Stomach smooth muscle (tissue), 2 donors: ENCODE measurements around the gene ADCY9.

Experiments used
- H3K27ac ChIP-seq: one replicate; pipeline ENCODE4 v1.7.0; 2013; ENCODE audit warnings: mild to moderate bottlenecking, low read length, inconsistent platforms
- H3K27me3 ChIP-seq, 2 donors: one replicate each; pipeline ENCODE4 v1.7.0; 2013; ENCODE audit warnings: low read length in 2 of 2; ENCODE audit not compliant: insufficient read depth in 2 of 2, control insufficient read depth in 1 of 2
- H3K36me3 ChIP-seq, 2 donors: one replicate each; pipeline ENCODE4 v1.7.0; 2013; ENCODE audit warnings: low read length in 2 of 2; ENCODE audit not compliant: control insufficient read depth in 2 of 2, insufficient read depth in 2 of 2
- H3K4me1 ChIP-seq: one replicate; pipeline ENCODE4 v1.7.0; 2013; ENCODE audit warnings: low read length; ENCODE audit not compliant: control insufficient read depth, insufficient read depth
- H3K4me3 ChIP-seq, 2 donors: one replicate each; pipeline ENCODE4 v1.7.0; 2013; ENCODE audit warnings: low read length in 2 of 2
- H3K9ac ChIP-seq, 2 donors: one replicate each; pipeline ENCODE4 v1.7.0; 2013; ENCODE audit warnings: low read length in 2 of 2, mild to moderate bottlenecking in 1 of 2
- H3K9me3 ChIP-seq, 2 donors: one replicate each; pipeline ENCODE4 v1.7.0; 2013; ENCODE audit warnings: low read length in 2 of 2; ENCODE audit not compliant: control insufficient read depth in 2 of 2
- donor health status: healthy.
- donor health status: Pancreatic carcinoma.

Gene ADCY9

DNA sequence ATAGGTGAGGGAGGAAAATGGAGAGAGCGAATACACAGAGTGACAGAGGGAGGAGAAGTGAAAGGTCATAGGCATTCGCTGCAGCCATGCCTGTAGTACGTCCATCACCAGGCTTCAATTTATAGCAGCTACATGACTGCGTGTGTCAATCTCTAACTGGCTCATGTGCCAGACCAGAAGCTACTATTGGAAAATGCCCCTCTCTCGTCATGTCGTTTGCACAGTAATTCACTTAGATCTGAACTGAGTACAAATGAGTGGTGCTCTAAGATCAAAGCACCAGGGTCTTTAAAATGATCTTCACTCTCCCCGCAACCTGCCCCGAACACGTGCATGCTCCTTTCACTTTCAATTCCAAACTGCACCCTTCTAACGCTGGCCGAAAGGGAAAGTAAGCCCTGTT lies 51.3 kb downstream of the ADCY9 start:
- Histone ChIP-seq H3K4me1 (peaks cover 4% of the 10 kb centered on the region), H3K9me3 (peaks cover 0 to 9% of the 10 kb centered on the region in 2 donors), H3K36me3 (no peaks in the 10 kb centered on the region), H3K27ac (no peak overlapping the region), H3K4me3 (no peak overlapping the region), H3K9ac (no peak overlapping the region), H3K27me3 (no peaks in the 10 kb centered on the region)

DNA sequence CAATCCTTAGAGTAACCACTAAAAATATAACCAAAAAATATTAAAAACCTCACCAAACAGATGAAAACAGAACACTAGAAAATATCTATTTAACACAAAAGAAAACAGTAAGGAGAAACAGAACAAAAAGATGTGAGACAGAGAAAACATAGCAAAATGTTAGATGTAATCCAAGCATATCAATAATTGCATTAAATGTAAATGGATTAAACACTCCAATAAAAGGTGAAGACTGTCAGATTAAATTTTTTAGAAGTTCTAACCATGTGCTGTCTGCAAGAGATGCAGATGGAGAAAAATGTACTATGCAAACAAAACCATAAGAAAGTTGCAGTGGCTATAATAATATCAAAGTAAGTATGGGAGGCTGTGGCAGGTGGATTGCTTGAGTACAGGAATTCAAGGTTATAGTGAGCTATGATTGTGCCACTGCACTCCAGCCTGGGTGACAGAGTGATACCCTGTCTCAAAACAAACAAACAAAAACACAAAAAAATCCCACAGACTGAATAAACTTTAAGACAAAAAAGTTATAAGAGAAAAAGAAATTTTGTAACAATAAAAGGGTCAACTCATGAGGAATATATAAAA lies 53.9 kb downstream of the ADCY9 start:
- Histone ChIP-seq H3K27ac (no peak overlapping the region), H3K9me3 (peaks cover 0 to 13% of the 10 kb centered on the region in 2 donors), H3K4me1 (no peaks in the 10 kb centered on the region), H3K27me3 (no peaks in the 10 kb centered on the region), H3K9ac (no peak overlapping the region), H3K4me3 (no peak overlapping the region), H3K36me3 (no peaks in the 10 kb centered on the region)

DNA sequence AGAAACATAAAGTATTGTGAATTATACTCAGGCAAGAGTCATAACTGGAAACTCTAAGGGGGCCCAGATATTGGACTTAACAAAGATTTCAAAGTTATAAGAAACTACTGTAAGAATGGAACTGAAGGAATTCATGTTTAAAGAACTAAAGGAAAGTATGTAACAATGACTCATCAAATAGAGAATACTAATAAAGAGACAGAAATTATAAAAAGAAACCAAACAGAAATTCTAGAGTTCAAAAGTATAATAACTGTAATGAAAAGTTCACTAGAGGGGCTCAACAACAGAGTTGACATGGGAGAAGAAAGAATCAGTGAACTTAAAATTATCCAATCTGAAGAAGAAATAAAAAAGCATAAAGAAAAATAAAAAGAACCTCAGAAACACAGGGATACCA lies 55.4 kb downstream of the ADCY9 start:
- H3K9me3 ChIP-seq = peaks cover 0 to 13% of the 10 kb centered on the region in 2 donors
- H3K4me3 ChIP-seq = no peak overlapping the region
- no peaks in the 10 kb centered on the region for H3K27me3 ChIP-seq
- no peak overlapping the region for H3K27ac ChIP-seq
- H3K9ac ChIP-seq = no peak overlapping the region
- H3K36me3 ChIP-seq = no peaks in the 10 kb centered on the region
- H3K4me1 ChIP-seq = no peaks in the 10 kb centered on the region

DNA sequence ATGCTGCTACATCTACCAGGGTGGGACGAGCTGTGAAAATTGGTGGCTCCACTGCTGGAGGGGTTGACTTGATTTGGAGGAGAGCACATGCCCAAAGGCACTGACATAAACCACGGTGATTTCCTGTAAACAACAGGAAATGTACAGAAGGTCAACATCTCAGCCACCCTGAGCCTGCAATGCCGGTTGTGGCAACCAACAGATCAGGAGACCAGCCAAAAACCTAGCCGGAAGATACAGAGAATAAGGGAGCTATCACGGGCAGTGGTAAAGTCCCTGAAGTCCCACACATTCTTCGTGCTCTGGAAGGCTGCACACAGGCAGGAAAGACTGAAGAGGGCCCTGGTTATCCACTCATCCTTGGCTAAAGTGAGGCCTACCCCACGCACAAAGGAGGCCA lies 56.2 kb downstream of the ADCY9 start:
- H3K9ac ChIP-seq = no peak overlapping the region
- H3K27ac ChIP-seq = no peak overlapping the region
- no peaks in the 10 kb centered on the region for H3K4me1 ChIP-seq

DNA sequence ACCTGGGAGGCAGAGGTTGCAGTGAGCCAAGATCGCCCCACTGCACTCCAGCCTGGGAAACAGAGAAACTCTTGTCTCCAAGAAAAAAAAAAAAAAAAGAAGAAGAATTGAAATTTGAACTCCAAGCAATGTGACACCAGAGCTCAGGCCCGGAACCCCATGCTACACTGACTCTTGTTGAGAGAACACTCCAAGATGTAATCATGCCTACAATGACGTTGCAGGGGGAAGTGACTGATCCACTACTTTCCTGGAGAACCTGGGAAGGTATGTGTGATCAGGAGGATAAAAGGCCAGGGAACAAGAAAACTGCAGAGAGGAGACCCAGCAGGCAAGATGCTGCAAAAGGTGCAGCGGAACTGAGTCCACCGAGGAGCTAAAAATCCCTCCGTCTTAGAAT lies 57.9 kb downstream of the ADCY9 start:
- H3K9ac ChIP-seq = no peak overlapping the region
- H3K27me3 ChIP-seq = no peaks in the 10 kb centered on the region
- no peak overlapping the region for H3K27ac ChIP-seq
- peaks cover 0 to 9% of the 10 kb centered on the region in 2 donors for H3K9me3 ChIP-seq
- no peak overlapping the region for H3K4me3 ChIP-seq
- no peaks in the 10 kb centered on the region for H3K36me3 ChIP-seq
- H3K4me1 ChIP-seq = peaks cover 8% of the 10 kb centered on the region

More for the DNA sequence above, 56.2 kb downstream of the ADCY9 start:
- no peaks in the 10 kb centered on the region for H3K27me3 ChIP-seq
- H3K9me3 ChIP-seq = peaks cover 0 to 13% of the 10 kb centered on the region in 2 donors
- H3K36me3 ChIP-seq = no peaks in the 10 kb centered on the region
- no peak overlapping the region for H3K4me3 ChIP-seq

DNA sequence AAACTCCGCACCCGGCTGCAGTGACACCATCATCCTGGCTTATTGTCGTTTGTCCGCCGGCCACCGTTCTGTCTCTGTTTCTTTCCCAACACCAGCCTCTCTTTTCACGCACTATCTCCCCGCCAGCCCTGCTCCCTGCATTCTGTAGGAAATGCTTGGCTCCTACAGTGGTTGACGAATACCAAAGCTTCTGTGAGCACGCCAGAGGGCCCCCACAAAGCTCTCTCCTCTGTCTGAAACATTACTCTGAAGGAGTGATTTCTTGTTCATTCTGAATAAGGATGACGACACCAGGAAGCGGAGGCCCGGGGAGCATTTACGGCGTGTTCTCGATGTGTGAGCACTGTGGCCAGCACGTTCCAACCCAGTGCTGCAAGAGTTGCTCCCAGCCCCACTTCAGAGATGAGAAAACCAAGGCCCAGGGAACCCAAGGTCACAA lies 58.8 kb downstream of the ADCY9 start:
- peaks cover 18% of the 10 kb centered on the region for H3K4me1 ChIP-seq
- H3K27me3 ChIP-seq = no peaks in the 10 kb centered on the region
- no peak overlapping the region for H3K9ac ChIP-seq
- H3K9me3 ChIP-seq = peaks cover 0 to 8% of the 10 kb centered on the region in 2 donors
- no peaks in the 10 kb centered on the region for H3K36me3 ChIP-seq
- no peak overlapping the region for H3K4me3 ChIP-seq
- H3K27ac ChIP-seq = no peak overlapping the region

DNA sequence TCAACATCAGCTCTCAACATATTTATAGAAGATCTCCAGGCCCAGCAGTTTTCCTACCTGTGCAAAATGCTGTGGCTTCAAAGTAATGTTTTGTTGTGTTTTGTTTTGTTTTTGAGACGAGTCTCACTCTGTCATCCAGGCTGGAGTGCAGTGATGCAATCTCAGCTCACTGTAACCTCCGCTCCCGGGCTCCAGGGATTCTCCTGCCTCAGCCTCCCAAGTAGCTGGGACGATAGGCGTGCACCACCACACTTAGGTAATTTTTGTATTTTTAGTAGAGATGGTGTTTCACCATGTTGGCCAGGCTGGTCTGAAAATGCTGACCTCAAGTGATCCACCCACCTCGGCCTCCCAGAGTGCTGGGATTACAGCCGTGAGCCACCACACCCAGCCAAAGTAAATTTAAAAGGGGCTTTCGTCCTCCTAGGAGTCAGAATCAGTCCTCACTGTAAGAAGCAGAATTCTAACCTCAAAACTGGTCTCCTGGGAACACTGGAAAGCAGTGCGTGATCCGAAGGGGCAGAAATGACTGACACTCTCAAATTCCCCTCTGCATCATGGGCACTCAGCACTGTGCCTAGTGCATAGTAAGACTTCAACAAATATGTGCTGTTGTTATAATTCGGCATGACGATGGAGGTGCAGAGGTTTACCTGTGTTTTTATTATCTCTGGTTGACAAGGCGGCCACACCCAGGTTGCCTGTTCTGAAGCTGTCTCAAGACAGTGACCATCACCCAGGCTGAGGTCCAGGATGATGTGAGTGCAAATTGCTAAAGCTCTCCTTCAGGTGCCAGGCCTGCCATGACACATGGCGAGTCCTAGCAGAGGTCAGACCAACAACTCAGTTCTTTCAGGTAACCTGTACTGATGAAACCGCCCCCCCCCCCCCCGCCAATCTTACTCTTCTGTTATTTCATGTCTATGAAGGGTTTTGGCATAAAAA lies 59.8 kb downstream of the ADCY9 start:
- Histone ChIP-seq H3K27me3 (no peaks in the 10 kb centered on the region), H3K27ac (no peak overlapping the region), H3K9ac (no peak overlapping the region), H3K36me3 (no peaks in the 10 kb centered on the region), H3K4me3 (no peak overlapping the region), H3K4me1 (peaks cover 20% of the 10 kb centered on the region), H3K9me3 (peaks cover 0 to 8% of the 10 kb centered on the region in 2 donors)

DNA sequence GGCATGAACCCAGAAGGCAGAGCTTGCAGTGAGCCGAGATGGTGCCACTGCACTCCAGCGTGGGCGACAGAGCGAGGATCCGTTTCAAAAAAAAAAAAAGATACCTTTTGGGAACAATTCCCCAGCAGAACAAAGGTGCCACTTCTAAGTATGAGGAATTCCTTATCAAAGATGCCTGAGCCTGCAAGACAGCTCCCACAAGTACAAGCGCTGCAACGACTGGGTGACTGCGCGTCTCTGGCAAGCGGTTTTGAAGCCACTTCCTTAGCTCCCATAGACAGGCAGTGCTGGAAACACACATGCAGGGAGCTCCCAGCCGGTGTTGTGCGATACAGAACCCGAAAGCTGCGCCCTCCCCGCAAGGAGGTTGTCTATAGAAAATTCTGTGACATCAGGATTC lies 60.5 kb downstream of the ADCY9 start:
- H3K36me3 ChIP-seq = no peaks in the 10 kb centered on the region

DNA sequence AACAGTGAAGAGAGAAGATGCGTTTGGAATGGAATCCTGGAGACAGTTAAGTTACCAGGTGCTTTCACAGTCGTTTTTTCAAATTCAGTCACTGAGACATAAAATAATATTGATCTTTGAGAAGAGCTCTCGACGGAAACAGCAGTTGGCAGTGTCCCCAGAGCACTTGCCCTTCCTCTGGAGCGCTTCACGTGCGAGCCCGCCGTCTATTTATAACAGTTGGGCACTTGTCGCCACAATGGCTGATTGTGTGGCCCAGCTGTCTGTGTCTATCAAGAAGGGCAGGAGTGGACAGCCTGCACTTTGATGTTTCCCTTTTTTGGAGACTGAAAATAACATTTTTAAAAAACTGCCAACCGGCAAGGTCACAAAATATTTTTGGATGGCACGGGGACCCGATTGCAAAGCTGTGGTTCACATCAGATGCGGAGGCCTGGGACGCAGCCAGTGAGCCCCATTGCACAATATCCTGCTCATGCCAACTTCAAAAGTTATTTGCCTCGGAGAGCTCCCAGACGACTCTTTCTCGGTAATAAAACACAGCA lies 62.9 kb downstream of the ADCY9 start:
- peak overlapping the region; percentile 15 to 64 for H3K4me3 ChIP-seq
- no peaks in the 10 kb centered on the region for H3K36me3 ChIP-seq
- peaks cover 29% of the 10 kb centered on the region for H3K4me1 ChIP-seq
- no peaks in the 10 kb centered on the region for H3K27me3 ChIP-seq
- peak overlapping the region; percentile 70 for H3K27ac ChIP-seq
- peak overlapping the region; percentile 14 to 36 for H3K9ac ChIP-seq
- no peaks in the 10 kb centered on the region for H3K9me3 ChIP-seq

More for the DNA sequence above, 60.5 kb downstream of the ADCY9 start:
- H3K27ac ChIP-seq = no peak overlapping the region
- H3K27me3 ChIP-seq = no peaks in the 10 kb centered on the region
- H3K9ac ChIP-seq = no peak overlapping the region
- peaks cover 20% of the 10 kb centered on the region for H3K4me1 ChIP-seq
- no peak overlapping the region for H3K4me3 ChIP-seq
- peaks cover 0 to 8% of the 10 kb centered on the region in 2 donors for H3K9me3 ChIP-seq

DNA sequence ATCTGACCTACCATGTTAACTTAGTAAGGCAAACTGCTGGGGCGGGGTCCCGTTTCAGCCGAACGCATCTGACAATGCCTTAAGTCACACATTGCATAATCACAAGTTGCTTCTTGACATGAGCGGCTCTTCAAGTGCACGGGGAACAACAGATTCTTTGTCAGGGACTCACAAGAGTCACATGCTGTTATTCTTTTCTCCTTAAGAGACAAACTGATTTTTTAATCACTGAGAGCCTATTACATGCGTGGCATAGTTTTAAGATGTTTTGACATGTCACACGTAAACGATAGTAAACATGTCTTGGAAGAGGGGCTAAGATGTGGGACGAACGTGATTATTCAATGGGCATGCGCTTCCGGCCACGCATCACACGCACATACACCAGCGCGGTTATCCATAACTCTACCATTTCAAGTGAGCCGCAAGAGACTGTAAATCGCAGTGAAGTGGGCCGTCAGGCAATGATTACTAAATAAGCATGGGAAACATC lies 63.4 kb downstream of the ADCY9 start:
- Histone ChIP-seq H3K9ac (peak overlapping the region in 1 of 2 donors; percentile 14), H3K36me3 (no peaks in the 10 kb centered on the region), H3K9me3 (no peaks in the 10 kb centered on the region), H3K27ac (peak overlapping the region; percentile 70), H3K4me3 (peak overlapping the region in 1 of 2 donors; percentile 64), H3K27me3 (no peaks in the 10 kb centered on the region), H3K4me1 (peaks cover 30% of the 10 kb centered on the region)
